ENCODE measurements around the gene SYPL1.
A peak's percentile ranks its signal among the peaks of the same experiment; 100 is the strongest.

The SYPL1 gene

GRCh38 chr7:106098889-106099288 is 13.2 kb downstream of the SYPL1 start:
- Histone ChIP-seq H3K27me3 (ENCODE audit: insufficient read depth, poor library complexity, severe bottlenecking) (no peaks in the 10 kb centered on the region), H3K27ac (ENCODE audit: poor library complexity, severe bottlenecking) (no peak overlapping the region), H3K36me3 (ENCODE audit: low read depth) (peaks cover 61% of the 10 kb centered on the region), H3K4me3 (ENCODE audit: severe bottlenecking) (no peak overlapping the region), H3K4me1 (ENCODE audit: insufficient read depth, poor library complexity, severe bottlenecking) (no peaks in the 10 kb centered on the region), H3K9me3 (ENCODE audit: severe bottlenecking) (no peaks in the 10 kb centered on the region)
- DNase-seq (ENCODE audit: low spot score), result no peak
- TF ChIP-seq CTCF (IDR thresholded peaks at IDR 0.05; ENCODE audit: poor library complexity, severe bottlenecking), result no peak
- no peak for ATAC-seq (ENCODE audit: low read depth)

- Histone ChIP-seq H3K9me3 (ENCODE audit: severe bottlenecking) (no peaks in the 10 kb centered on the region), H3K4me3 (ENCODE audit: severe bottlenecking) (no peak overlapping the region), H3K27ac (ENCODE audit: poor library complexity, severe bottlenecking) (no peak overlapping the region), H3K27me3 (ENCODE audit: insufficient read depth, poor library complexity, severe bottlenecking) (no peaks in the 10 kb centered on the region), H3K4me1 (ENCODE audit: insufficient read depth, poor library complexity, severe bottlenecking) (no peaks in the 10 kb centered on the region), H3K36me3 (ENCODE audit: low read depth) (peaks cover 80% of the 10 kb centered on the region)
- no peak for DNase-seq (ENCODE audit: low spot score)
- no peak for TF ChIP-seq CTCF (IDR thresholded peaks at IDR 0.05; ENCODE audit: poor library complexity, severe bottlenecking)
- no peak for ATAC-seq (ENCODE audit: low read depth)
Observed at GRCh38 chr7:106095634-106096033, 16.5 kb downstream of the SYPL1 start.

GRCh38 chr7:106094780-106095179 is 17.3 kb downstream of the SYPL1 start:
- peak; percentile 20 for TF ChIP-seq CTCF (IDR thresholded peaks at IDR 0.05; ENCODE audit: poor library complexity, severe bottlenecking)
- Histone ChIP-seq H3K4me3 (ENCODE audit: severe bottlenecking) (no peak overlapping the region), H3K4me1 (ENCODE audit: insufficient read depth, poor library complexity, severe bottlenecking) (no peaks in the 10 kb centered on the region), H3K36me3 (ENCODE audit: low read depth) (peaks cover 83% of the 10 kb centered on the region), H3K27me3 (ENCODE audit: insufficient read depth, poor library complexity, severe bottlenecking) (no peaks in the 10 kb centered on the region), H3K27ac (ENCODE audit: poor library complexity, severe bottlenecking) (no peak overlapping the region), H3K9me3 (ENCODE audit: severe bottlenecking) (no peaks in the 10 kb centered on the region)
- DNase-seq (ENCODE audit: low spot score) (no peak), ATAC-seq (ENCODE audit: low read depth) (peak; percentile 40; the same call in 1 of the 3 replicates)

- TF ChIP-seq CTCF (IDR thresholded peaks at IDR 0.05; ENCODE audit: poor library complexity, severe bottlenecking), result no peak
Observed at GRCh38 chr7:106092204-106092603, 19.9 kb downstream of the SYPL1 start.

GRCh38 chr7:106089647-106090046 is 22.5 kb downstream of the SYPL1 start:
- Histone ChIP-seq H3K4me1 (ENCODE audit: insufficient read depth, poor library complexity, severe bottlenecking) (no peaks in the 10 kb centered on the region), H3K9me3 (ENCODE audit: severe bottlenecking) (no peaks in the 10 kb centered on the region), H3K27me3 (ENCODE audit: insufficient read depth, poor library complexity, severe bottlenecking) (no peaks in the 10 kb centered on the region), H3K4me3 (ENCODE audit: severe bottlenecking) (no peak overlapping the region), H3K27ac (ENCODE audit: poor library complexity, severe bottlenecking) (no peak overlapping the region), H3K36me3 (ENCODE audit: low read depth) (peaks cover 60% of the 10 kb centered on the region)
- no peak for TF ChIP-seq CTCF (IDR thresholded peaks at IDR 0.05; ENCODE audit: poor library complexity, severe bottlenecking)
- DNase-seq (ENCODE audit: low spot score), result no peak
- ATAC-seq (ENCODE audit: low read depth), result no peak

More at GRCh38 chr7:106092204-106092603, 19.9 kb downstream of the SYPL1 start:
- Histone ChIP-seq H3K27me3 (ENCODE audit: insufficient read depth, poor library complexity, severe bottlenecking) (no peaks in the 10 kb centered on the region), H3K36me3 (ENCODE audit: low read depth) (peaks cover 82% of the 10 kb centered on the region), H3K9me3 (ENCODE audit: severe bottlenecking) (no peaks in the 10 kb centered on the region), H3K4me3 (ENCODE audit: severe bottlenecking) (no peak overlapping the region), H3K4me1 (ENCODE audit: insufficient read depth, poor library complexity, severe bottlenecking) (no peaks in the 10 kb centered on the region), H3K27ac (ENCODE audit: poor library complexity, severe bottlenecking) (no peak overlapping the region)
- DNase-seq (ENCODE audit: low spot score) (no peak), ATAC-seq (ENCODE audit: low read depth) (no peak)

Measured in RWPE2 (cell line).